HepG2 (cell line): ENCODE results near the gene ODAD4. TPM values are rescaled to one million over a fixed set of nuclear protein-coding genes. Genes with fewer than 3 reads are reported as not detected.
A peak's percentile ranks its signal among the peaks of the same experiment; 100 is the strongest.

Source experiments
- ARID4A ChIP-seq: sonication (generic); formaldehyde crosslinking; IDR thresholded peaks from 2 replicates; pipeline ENCODE4 v1.5.0; 2020; ENCODE audit warnings: mild to moderate bottlenecking, missing genetic modification reagents, borderline replicate concordance
- DBP ChIP-seq: sonication (generic); formaldehyde crosslinking; IDR thresholded peaks from 2 replicates; pipeline ENCODE4 v1.4.0; 2020; ENCODE audit warnings: missing genetic modification reagents; ENCODE audit errors: not compliant biosample characterization
- HNRNPH1 ChIP-seq: fragments of 200-400 bp; formaldehyde crosslinking; optimal IDR thresholded peaks from 2 replicates; pipeline ENCODE3; 2017; ENCODE audit warnings: mild to moderate bottlenecking, low read depth, low read length
- JUND ChIP-seq: sonication (generic); formaldehyde crosslinking; IDR thresholded peaks from 2 replicates; pipeline ENCODE4 v1.8.0; 2022; ENCODE audit warnings: mild to moderate bottlenecking, missing genetic modification reagents
- NR0B2 ChIP-seq: sonication (generic); formaldehyde crosslinking; IDR thresholded peaks from 2 replicates; pipeline ENCODE4 v1.4.0; 2020; ENCODE audit warnings: mild to moderate bottlenecking, missing genetic modification reagents
- PREB ChIP-seq: sonication (generic); formaldehyde crosslinking; IDR thresholded peaks from 2 replicates; pipeline ENCODE4 v1.4.0; 2020; ENCODE audit warnings: missing genetic modification reagents
- SALL2 ChIP-seq: sonication (generic); formaldehyde crosslinking; IDR thresholded peaks from 2 replicates; pipeline ENCODE4 v1.8.1; 2023; ENCODE audit warnings: mild to moderate bottlenecking, missing genetic modification reagents, inconsistent platforms
- SOX5 ChIP-seq: IDR thresholded peaks from 2 replicates; pipeline ENCODE4 v1.6.1; 2016; ENCODE audit warnings: borderline replicate concordance
- TEAD3 ChIP-seq: optimal IDR thresholded peaks from 2 replicates; pipeline ENCODE3; 2016; ENCODE audit warnings: borderline replicate concordance
- THAP8 ChIP-seq: sonication (generic); formaldehyde crosslinking; IDR thresholded peaks from 2 replicates; pipeline ENCODE4 v1.5.1; 2020; ENCODE audit warnings: missing genetic modification reagents, mild to moderate bottlenecking, borderline replicate concordance
- TOPORS ChIP-seq: sonication (generic); formaldehyde crosslinking; IDR thresholded peaks from 2 replicates; pipeline ENCODE4 v1.8.0; 2023; ENCODE audit warnings: mild to moderate bottlenecking, missing genetic modification reagents
- ZNF18 ChIP-seq: sonication (generic); formaldehyde crosslinking; IDR thresholded peaks from 2 replicates; pipeline ENCODE4 v1.8.0; 2022; ENCODE audit warnings: mild to moderate bottlenecking, missing genetic modification reagents; ENCODE audit not compliant: insufficient replicate concordance
- ZNF180 ChIP-seq: sonication (generic); formaldehyde crosslinking; IDR thresholded peaks from 2 replicates; pipeline ENCODE4 v1.4.0; 2020; ENCODE audit warnings: low read depth, missing genetic modification reagents, borderline replicate concordance
- ZNF274 ChIP-seq: sonication (generic); formaldehyde crosslinking; IDR thresholded peaks from 2 replicates; pipeline ENCODE4 v1.5.1; 2020; ENCODE audit warnings: mild to moderate bottlenecking, missing genetic modification reagents
- ZNF276 ChIP-seq: sonication (generic); formaldehyde crosslinking; IDR thresholded peaks from 2 replicates; pipeline ENCODE4 v1.4.0; 2020; ENCODE audit warnings: mild to moderate bottlenecking, low read depth, missing genetic modification reagents
- ZNF616 ChIP-seq: sonication (generic); formaldehyde crosslinking; IDR thresholded peaks from 2 replicates; pipeline ENCODE4 v1.5.0; 2020; ENCODE audit warnings: low read depth, mild to moderate bottlenecking, missing genetic modification reagents
- ZNF768 ChIP-seq: sonication (generic); formaldehyde crosslinking; IDR thresholded peaks from 2 replicates; pipeline ENCODE4 v1.4.0; 2020; ENCODE audit warnings: missing genetic modification reagents
- polyA plus RNA-seq, 8 experiments: library from polyadenylated mRNA; depleted of rRNA in 3 of 8; stranded (reverse) in 7 of 8; unstranded in 1 of 8; fragments of >200 nt; fragmentation: Illumina TruSeq in 4 of 8; extraction: Trizol in 4 of 8; gene quantifications; 2 replicates each; pipeline versions ENCODE4 v1.2.1 to v1.2.3, GENCODE V29; 2011 to 2016; ENCODE audit warnings: low read depth in 4 of 8, missing spikeins in 1 of 8, mixed read lengths in 1 of 8; ENCODE audit not compliant: insufficient read depth in 1 of 8
- total RNA-seq, 5 experiments: library from RNA; depleted of rRNA; stranded (reverse); fragments of >200 nt; fragmentation: Illumina TruSeq; extraction: Trizol; gene quantifications; 2 replicates each; pipeline ENCODE4 v1.2.3, GENCODE V29; 2016; ENCODE audit warnings: low read depth in 1 of 5

ODAD4 gene
- total and polyA plus RNA-seq, 2 of the 13 experiments (the other 11 are each of a cell fraction or from before 2014, with no cell fraction given) = 0.48 to 0.53 TPM

GRCh38 chr17:41957031-41957868 lies 26.8 kb downstream of the ODAD4 start (continued):
- TF ChIP-seq HNRNPH1 (no peak), SALL2 (CRISPR knock-in tag) (peak; percentile 55; the same call in 1 of the 2 replicates), ARID4A (peak; percentile 26; the same call in 1 of the 2 replicates), TEAD3 (CRISPR knock-in tag) (peak; percentile 95), PREB (CRISPR knock-in tag) (no peak), ZNF616 (no peak), JUND (CRISPR knock-in tag) (no peak), ZNF768 (CRISPR knock-in tag) (peak; percentile 82), THAP8 (CRISPR knock-in tag) (no peak), DBP (CRISPR knock-in tag) (no peak), TOPORS (CRISPR knock-in tag) (no peak), ZNF274 (CRISPR knock-in tag) (no peak), SOX5 (CRISPR knock-in tag) (peak; percentile 51; the same call in 1 of the 2 replicates), ZNF276 (CRISPR knock-in tag) (no peak), ZNF180 (CRISPR knock-in tag) (no peak), NR0B2 (CRISPR knock-in tag) (0 out of 2 replicates have a peak, but pooled peaks have one; percentile 56), ZNF18 (CRISPR knock-in tag) (peak; percentile 98)
